HepG2 (cell line): ENCODE data around the gene BLVRA. TPM values are rescaled to one million over a fixed set of nuclear protein-coding genes. Genes with fewer than 3 reads are reported as not detected.

Source experiments
- ARHGAP35 ChIP-seq: sonication (generic); formaldehyde crosslinking; IDR thresholded peaks from 2 replicates; pipeline ENCODE4 v1.9.0; 2022; ENCODE audit warnings: mild to moderate bottlenecking, inconsistent platforms, moderate library complexity, missing genetic modification reagents, borderline replicate concordance
- CENPX ChIP-seq: sonication (generic); formaldehyde crosslinking; IDR thresholded peaks from 2 replicates; pipeline ENCODE4 v1.9.0; 2021; ENCODE audit warnings: mild to moderate bottlenecking, missing genetic modification reagents, moderate library complexity
- CREB1 ChIP-seq, 2 experiments: fragments of 450-650 bp in 1 of 2; IDR thresholded peaks; 2 replicates each; pipeline ENCODE4 v1.6.1; 2016 to 2017; ENCODE audit warnings: control low read depth in 1 of 2, mild to moderate bottlenecking in 1 of 2, missing compliant biosample characterization in 1 of 2, missing genetic modification characterization in 1 of 2
- ELF4 ChIP-seq: sonication (generic); formaldehyde crosslinking; IDR thresholded peaks from 2 replicates; pipeline ENCODE4 v1.5.0; 2020; ENCODE audit warnings: missing genetic modification reagents, mild to moderate bottlenecking, moderate library complexity, borderline replicate concordance
- ETV6 ChIP-seq: sonication (generic); formaldehyde crosslinking; conservative IDR thresholded peaks from 2 replicates; pipeline ENCODE4 v1.4.0; 2020; ENCODE audit warnings: missing genetic modification reagents
- GABPA ChIP-seq, 2 experiments: IDR thresholded peaks; 2 replicates each; pipeline ENCODE4 v1.6.1; 2011 to 2016; ENCODE audit warnings: low read depth in 2 of 2, low read length in 1 of 2, missing biosample characterization in 1 of 2, missing genetic modification characterization in 1 of 2
- GATAD2A ChIP-seq: IDR thresholded peaks from 2 replicates; pipeline ENCODE4 v1.6.1; 2016
- HDAC1 ChIP-seq: sonication (generic); formaldehyde crosslinking; IDR thresholded peaks from 2 replicates; pipeline ENCODE4 v1.5.1; 2020; ENCODE audit warnings: mild to moderate bottlenecking, missing genetic modification reagents
- HMG20A ChIP-seq: IDR thresholded peaks from 2 replicates; pipeline ENCODE4 v1.6.1; 2016; ENCODE audit warnings: borderline replicate concordance
- HNRNPH1 ChIP-seq: fragments of 200-400 bp; formaldehyde crosslinking; optimal IDR thresholded peaks from 2 replicates; pipeline ENCODE3; 2017; ENCODE audit warnings: mild to moderate bottlenecking, low read depth, low read length
- HNRNPL ChIP-seq: fragments of 200-400 bp; formaldehyde crosslinking; IDR thresholded peaks from 2 replicates; pipeline ENCODE4 v1.6.1; 2017; ENCODE audit warnings: mild to moderate bottlenecking, low read depth, low read length
- HNRNPLL ChIP-seq: fragments of 200-400 bp; formaldehyde crosslinking; IDR thresholded peaks from 2 replicates; pipeline ENCODE4 v1.6.1; 2017; ENCODE audit warnings: mild to moderate bottlenecking, low read depth, low read length; ENCODE audit not compliant: poor library complexity, severe bottlenecking
- IRF2 ChIP-seq: IDR thresholded peaks from 2 replicates; pipeline ENCODE4 v1.6.1; 2018; ENCODE audit warnings: missing genetic modification reagents, missing compliant biosample characterization
- KAT7 ChIP-seq: IDR thresholded peaks from 2 replicates; pipeline ENCODE4 v1.6.1; 2018; ENCODE audit warnings: borderline replicate concordance, missing compliant biosample characterization
- KDM6A ChIP-seq: IDR thresholded peaks from 2 replicates; pipeline ENCODE4 v1.6.1; 2016; ENCODE audit warnings: low read depth
- MXI1 ChIP-seq: IDR thresholded peaks from 3 replicates; pipeline ENCODE4 v1.6.1; 2012; ENCODE audit warnings: low read depth, low read length, inconsistent platforms, borderline replicate concordance
- RFXAP ChIP-seq: sonication (generic); formaldehyde crosslinking; IDR thresholded peaks from 2 replicates; pipeline ENCODE4 v1.4.0; 2020; ENCODE audit warnings: missing genetic modification reagents, borderline replicate concordance
- SATB2 ChIP-seq: sonication (generic); formaldehyde crosslinking; IDR thresholded peaks from 2 replicates; pipeline ENCODE4 v1.5.0; 2020; ENCODE audit warnings: missing genetic modification reagents
- XRCC5 ChIP-seq: fragments of 200-400 bp; formaldehyde crosslinking; optimal IDR thresholded peaks from 2 replicates; pipeline ENCODE3; 2017; ENCODE audit warnings: mild to moderate bottlenecking, low read length
- ZFP90 ChIP-seq: sonication (generic); formaldehyde crosslinking; IDR thresholded peaks from 2 replicates; pipeline ENCODE4 v1.8.0; 2022; ENCODE audit warnings: missing genetic modification reagents, mild to moderate bottlenecking, inconsistent platforms, borderline replicate concordance
- ZNF333 ChIP-seq: sonication (generic); formaldehyde crosslinking; IDR thresholded peaks from 2 replicates; pipeline ENCODE4 v1.4.0; 2020; ENCODE audit warnings: mild to moderate bottlenecking, missing genetic modification reagents, borderline replicate concordance
- ZNF766 ChIP-seq: sonication (generic); formaldehyde crosslinking; IDR thresholded peaks from 2 replicates; pipeline ENCODE4 v1.5.0; 2020; ENCODE audit warnings: missing genetic modification reagents, borderline replicate concordance
- polyA plus RNA-seq, 8 experiments: library from polyadenylated mRNA; depleted of rRNA in 3 of 8; stranded (reverse) in 7 of 8; unstranded in 1 of 8; fragments of >200 nt; fragmentation: Illumina TruSeq in 4 of 8; extraction: Trizol in 4 of 8; gene quantifications; 2 replicates each; pipeline versions ENCODE4 v1.2.1 to v1.2.3, GENCODE V29; 2011 to 2016; ENCODE audit warnings: low read depth in 4 of 8, missing spikeins in 1 of 8, mixed read lengths in 1 of 8; ENCODE audit not compliant: insufficient read depth in 1 of 8
- total RNA-seq, 5 experiments: library from RNA; depleted of rRNA; stranded (reverse); fragments of >200 nt; fragmentation: Illumina TruSeq; extraction: Trizol; gene quantifications; 2 replicates each; pipeline ENCODE4 v1.2.3, GENCODE V29; 2016; ENCODE audit warnings: low read depth in 1 of 5
- TF ChIP-seq, protein P1 (sequence below): sonication (generic); formaldehyde crosslinking; IDR thresholded peaks from 2 replicates; pipeline ENCODE4 v1.5.1; 2020; ENCODE audit warnings: missing genetic modification reagents, mild to moderate bottlenecking, borderline replicate concordance
- TF ChIP-seq, protein P2 (sequence below): sonication (generic); formaldehyde crosslinking; IDR thresholded peaks from 2 replicates; pipeline ENCODE4 v1.5.0; 2020; ENCODE audit warnings: missing genetic modification reagents
- TF ChIP-seq, protein P3 (sequence below): sonication (generic); formaldehyde crosslinking; conservative IDR thresholded peaks from 2 replicates; pipeline ENCODE4 v1.8.1; 2023; ENCODE audit warnings: missing genetic modification reagents

Gene BLVRA
- total and polyA plus RNA-seq, 2 of the 13 experiments (the other 11 are each of a cell fraction or from before 2014, with no cell fraction given): 39.2 to 64.2 TPM

DNA sequence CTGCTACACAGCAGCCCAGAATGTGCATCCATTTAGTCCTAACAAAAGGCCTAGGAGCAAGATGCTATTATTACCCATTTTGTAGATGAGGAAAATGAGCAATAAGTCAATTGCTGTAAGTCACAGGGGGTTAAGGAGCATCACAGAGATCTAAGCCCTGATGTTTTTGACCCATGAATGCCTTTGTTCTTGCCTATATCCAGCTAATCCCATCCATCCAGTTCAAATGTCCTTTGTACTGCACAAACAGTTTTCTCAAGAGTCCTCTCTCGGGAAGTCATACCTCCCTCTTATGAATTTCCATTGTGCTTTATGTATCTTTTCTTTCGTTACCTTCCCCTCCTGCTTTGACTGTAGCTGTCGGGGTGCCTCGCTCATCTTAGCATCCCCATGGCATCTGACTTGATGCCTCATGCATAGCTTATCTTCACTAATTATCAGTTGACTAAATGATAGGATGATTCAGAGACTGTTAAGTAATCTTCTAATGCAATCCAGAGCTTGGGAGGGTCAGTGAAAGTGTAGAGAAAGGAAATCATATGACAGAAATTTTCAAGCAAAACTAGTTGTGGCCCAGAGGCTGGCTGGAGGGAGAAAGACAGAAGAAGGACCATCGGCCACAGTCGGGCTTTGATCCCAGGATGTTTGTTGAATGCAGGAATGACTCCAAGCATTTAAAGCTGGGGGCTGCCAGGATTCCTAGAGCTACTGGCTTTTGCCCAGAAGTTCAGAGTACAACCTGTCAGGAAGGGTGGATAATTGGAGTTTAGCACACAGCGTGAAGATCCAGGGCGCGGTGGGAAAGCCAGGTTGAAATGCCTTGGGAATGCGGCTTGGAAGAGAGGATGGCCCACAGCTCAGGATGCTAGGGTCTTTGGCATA lies 23.5 kb downstream of the BLVRA start (continued):
- TF ChIP-seq ZNF333 (no peak), SATB2 (CRISPR knock-in tag) (no peak), GABPA (IDR thresholded peaks at IDR 0.05; ENCODE audit: low read depth, low read length) (no peak), GABPA (CRISPR knock-in tag; IDR thresholded peaks at IDR 0.05; ENCODE audit: low read depth) (peak; percentile 47; the same call in 1 of the 2 replicates), KAT7 (CRISPR knock-in tag) (no peak), HNRNPH1 (no peak), ETV6 (no peak), HDAC1 (peak; percentile 79), IRF2 (CRISPR knock-in tag) (0 out of 2 replicates have a peak, but pooled peaks have one; percentile 24), ELF4 (no peak), ZFP90 (CRISPR knock-in tag) (0 out of 2 replicates have a peak, but pooled peaks have one; percentile 5), MXI1 (no peak; the same call in 2 of the 3 replicates), HMG20A (peak; percentile 76; the same call in 1 of the 2 replicates), GATAD2A (CRISPR knock-in tag) (peak; percentile 61; the same call in 1 of the 2 replicates), HNRNPL (no peak), RFXAP (CRISPR knock-in tag) (no peak), ZNF766 (CRISPR knock-in tag) (no peak), XRCC5 (peak; percentile 64), HNRNPLL (no peak), CREB1 (IDR thresholded peaks at IDR 0.05) (no peak), CREB1 (CRISPR knock-in tag; IDR thresholded peaks at IDR 0.05) (no peak), ARHGAP35 (CRISPR knock-in tag) (no peak), CENPX (CRISPR knock-in tag) (no peak), KDM6A (CRISPR knock-in tag) (peak; percentile 53; the same call in 1 of the 2 replicates)
- TF ChIP-seq, protein P1, sequence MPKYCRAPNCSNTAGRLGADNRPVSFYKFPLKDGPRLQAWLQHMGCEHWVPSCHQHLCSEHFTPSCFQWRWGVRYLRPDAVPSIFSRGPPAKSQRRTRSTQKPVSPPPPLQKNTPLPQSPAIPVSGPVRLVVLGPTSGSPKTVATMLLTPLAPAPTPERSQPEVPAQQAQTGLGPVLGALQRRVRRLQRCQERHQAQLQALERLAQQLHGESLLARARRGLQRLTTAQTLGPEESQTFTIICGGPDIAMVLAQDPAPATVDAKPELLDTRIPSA (CRISPR knock-in tag): no peak
- TF ChIP-seq, protein P2, sequence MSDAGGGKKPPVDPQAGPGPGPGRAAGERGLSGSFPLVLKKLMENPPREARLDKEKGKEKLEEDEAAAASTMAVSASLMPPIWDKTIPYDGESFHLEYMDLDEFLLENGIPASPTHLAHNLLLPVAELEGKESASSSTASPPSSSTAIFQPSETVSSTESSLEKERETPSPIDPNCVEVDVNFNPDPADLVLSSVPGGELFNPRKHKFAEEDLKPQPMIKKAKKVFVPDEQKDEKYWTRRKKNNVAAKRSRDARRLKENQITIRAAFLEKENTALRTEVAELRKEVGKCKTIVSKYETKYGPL (CRISPR knock-in tag): no peak
- TF ChIP-seq, protein P3, sequence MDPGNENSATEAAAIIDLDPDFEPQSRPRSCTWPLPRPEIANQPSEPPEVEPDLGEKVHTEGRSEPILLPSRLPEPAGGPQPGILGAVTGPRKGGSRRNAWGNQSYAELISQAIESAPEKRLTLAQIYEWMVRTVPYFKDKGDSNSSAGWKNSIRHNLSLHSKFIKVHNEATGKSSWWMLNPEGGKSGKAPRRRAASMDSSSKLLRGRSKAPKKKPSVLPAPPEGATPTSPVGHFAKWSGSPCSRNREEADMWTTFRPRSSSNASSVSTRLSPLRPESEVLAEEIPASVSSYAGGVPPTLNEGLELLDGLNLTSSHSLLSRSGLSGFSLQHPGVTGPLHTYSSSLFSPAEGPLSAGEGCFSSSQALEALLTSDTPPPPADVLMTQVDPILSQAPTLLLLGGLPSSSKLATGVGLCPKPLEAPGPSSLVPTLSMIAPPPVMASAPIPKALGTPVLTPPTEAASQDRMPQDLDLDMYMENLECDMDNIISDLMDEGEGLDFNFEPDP (CRISPR knock-in tag): no peak
